ENCODE data around the gene FAT4.
A peak's percentile ranks its signal among the peaks of the same experiment; 100 is the strongest.

FAT4 gene

DNA sequence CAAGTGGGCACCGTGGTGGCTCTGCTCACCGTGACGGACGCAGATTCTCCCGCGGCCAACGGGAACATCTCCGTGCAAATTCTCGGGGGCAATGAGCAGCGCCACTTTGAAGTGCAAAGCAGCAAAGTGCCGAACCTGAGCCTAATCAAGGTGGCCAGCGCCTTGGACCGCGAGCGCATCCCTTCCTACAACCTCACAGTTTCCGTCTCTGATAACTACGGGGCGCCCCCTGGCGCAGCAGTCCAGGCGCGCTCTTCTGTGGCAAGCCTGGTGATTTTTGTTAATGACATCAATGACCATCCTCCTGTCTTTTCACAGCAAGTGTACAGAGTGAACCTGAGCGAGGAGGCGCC lies 2.7 kb downstream of the FAT4 start:
- peak in 2 of 3 experiments; percentile 54 to 70 for DNase-seq

DNA sequence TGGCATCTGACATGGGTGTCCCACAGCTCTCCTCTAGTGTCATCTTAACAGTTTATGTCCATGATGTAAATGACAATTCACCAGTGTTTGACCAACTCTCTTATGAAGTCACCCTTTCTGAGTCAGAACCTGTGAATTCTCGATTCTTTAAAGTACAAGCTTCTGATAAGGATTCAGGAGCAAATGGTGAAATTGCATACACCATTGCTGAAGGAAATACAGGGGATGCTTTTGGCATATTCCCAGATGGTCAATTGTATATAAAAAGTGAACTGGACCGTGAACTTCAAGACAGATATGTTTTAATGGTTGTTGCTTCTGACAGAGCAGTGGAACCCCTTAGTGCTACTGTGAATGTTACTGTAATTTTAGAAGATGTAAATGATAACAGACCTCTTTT lies 4.6 kb downstream of the FAT4 start:
- DNase-seq, result no peak

DNA sequence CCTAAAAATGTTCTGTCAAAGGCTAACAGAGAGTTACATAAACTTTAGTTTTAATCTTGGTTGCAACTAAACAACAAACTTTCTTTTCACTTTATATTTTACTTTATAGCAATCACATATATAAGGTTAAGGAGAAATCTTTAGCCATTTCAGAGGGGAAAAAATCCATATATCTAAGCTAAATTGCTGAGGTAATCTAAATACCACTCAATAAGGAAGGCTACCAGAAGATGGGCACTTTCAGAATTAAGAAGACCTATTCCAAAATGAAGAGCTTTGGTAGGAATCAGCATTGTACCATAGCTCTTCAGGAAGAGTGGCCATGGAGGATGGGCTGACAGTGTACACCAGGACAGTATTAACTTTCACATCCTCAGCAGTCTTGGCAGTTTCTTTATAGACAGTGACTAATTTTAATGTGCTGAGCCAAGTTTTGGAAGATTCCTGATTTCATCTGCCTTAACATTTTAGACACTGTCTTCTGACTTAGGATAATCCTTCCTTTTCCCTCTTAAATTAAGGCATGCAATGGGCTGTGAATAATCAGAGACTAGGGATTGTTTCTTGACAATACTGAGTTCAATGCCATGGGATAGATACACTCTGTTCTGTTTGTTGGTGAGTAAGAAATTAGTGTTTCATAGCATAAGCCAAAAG lies 7.1 kb downstream of the FAT4 start:
- no peak for DNase-seq

DNA sequence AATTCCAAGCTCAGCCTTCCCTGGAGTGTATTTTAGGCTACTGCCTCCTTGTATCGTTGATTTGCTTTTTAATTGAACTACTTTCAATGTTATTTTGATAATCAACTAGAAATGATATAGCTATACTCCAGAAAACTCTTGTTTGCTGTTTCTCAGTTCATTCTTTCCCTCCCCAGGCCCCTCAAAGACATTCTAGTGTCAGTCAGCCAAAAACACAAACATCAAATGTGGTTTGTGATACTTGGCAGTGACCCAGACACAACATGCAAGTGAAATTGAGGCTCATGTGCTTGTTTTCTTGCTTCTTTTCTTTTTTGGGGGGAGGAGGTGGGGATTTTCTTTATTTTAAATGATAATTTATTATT lies 7.6 kb downstream of the FAT4 start:
- no peak for DNase-seq

DNA sequence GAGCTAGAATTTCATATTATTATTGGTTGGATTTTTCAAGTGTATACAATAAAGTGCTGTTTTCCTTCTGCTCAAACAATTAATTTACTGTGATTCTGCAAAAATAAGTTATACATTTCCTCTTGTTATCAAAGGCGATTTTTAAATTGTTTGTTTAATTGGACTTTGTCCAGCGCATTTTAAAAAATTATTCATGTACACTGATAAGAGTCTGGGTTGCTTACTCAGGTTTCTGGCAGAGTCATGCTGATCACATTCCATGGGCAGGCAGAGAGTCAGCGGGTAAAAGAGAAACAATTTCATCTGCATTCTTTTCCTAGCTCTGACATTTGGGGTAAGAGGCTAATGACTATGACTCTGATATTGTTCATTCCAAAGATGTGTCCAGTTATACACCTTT lies 8.9 kb downstream of the FAT4 start:
- no peak for DNase-seq

DNA sequence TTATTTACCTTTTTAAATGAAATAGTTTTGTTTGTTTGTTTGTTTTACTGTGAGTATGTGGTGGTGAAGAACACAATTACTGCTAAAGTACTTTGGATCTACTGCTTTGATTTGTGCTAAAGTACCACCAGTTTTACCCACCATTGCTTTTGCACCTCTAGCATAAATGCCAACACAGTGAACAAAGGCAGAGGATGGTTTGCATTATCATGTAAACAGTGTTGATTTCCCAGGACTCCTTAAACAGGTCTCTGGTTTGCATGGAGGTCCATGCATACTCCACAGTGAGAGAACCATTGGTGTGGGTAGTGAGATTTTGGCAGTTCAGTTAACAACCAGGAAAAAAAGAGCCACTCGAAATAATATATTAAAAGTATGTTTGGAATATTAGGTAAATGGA lies 11.0 kb downstream of the FAT4 start:
- DNase-seq, result no peak

DNA sequence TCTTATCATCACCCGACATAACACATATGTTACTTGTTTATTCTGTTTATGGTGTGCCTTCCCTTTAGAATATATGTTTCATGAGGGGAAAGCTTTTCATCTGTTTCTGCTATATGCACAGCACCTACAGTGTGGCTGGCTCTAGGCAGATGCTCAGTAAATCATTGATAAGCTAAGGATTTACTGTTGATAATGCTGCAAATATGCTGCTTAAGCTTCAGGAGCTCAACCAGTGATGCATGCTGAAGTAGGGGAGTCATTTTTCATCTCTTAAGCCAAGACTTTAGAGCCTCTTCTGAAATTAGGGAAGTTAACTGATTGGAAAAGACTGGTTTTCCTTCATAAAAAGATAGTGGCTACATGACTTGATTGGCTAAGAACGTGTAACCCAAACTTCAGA lies 16.4 kb downstream of the FAT4 start:
- DNase-seq, result no peak

DNA sequence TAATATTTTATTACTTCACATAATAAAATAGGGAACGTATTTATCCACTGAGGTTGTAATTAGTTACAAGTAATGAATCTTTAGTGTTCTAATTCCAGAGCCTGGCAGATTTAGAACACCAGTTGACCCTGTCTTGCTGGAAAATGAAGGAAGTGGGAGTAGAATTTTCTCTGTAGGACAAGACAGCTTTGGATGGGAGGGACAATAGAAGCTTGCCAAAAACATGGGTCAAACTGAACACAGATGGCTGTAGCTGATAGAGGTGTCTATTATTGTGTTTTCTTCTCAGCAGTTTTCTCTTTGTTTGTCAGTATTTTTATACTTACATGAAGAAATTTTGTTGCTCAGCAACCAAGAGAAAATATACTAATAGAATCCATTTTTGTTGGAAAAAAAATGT lies 20.2 kb downstream of the FAT4 start:
- no peak for DNase-seq

DNA sequence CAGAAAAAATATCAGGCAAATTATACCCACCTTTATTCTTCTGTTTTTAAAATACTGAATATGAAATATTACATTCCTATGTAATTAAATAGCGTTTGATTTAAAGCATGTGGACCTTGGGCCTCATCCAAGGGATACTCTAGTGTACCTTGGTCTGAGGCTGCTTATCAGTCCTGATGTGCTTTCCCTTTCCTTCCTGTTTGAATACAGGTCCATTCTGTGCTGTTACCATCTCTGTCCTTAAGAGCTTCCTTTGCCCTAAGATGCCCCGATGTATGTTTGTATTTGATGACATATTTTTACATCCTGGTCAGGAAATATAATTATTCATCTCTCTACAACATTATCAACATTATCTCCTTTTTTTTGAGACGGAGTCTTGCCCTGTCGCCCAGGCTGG lies 24.1 kb downstream of the FAT4 start:
- DNase-seq, result no peak

DNA sequence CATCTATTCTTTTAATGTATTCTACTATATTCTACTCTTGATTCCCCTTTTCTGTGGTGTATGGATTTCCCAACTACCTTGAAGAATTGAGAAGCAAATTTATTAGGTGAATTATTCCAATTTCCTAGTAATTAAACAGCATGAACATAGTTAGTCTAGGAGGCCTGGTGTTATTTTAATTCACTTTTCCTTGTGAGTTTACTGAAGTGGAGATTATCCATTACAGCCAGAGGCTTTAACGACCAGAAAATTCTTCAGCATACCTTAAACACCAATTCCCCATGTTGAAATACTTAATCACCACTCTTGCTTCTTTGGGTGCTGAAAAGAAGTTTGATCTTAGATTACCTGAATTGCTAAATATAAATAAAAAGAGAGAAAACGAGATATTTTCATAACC lies 29.4 kb downstream of the FAT4 start:
- DNase-seq, result no peak

DNA sequence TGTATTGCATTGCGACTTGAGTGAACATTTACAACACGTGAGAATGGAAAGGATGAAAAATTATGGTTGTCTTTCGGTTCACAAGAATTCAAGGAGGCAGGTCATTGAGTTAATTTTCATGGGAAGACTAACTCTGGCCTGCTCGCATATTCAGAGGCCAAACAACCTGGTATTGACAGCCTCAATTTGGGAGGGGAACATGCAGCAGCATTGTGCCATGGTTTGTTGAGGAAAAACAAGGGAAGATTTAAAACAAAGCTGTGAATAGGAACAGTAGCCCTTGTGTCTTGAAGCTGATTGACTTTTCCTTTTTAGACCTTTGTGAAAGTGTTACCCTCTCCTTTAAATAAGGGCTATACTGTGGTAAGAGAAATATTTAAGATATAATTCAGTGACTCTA lies 31.9 kb downstream of the FAT4 start:
- no peak for DNase-seq

DNA sequence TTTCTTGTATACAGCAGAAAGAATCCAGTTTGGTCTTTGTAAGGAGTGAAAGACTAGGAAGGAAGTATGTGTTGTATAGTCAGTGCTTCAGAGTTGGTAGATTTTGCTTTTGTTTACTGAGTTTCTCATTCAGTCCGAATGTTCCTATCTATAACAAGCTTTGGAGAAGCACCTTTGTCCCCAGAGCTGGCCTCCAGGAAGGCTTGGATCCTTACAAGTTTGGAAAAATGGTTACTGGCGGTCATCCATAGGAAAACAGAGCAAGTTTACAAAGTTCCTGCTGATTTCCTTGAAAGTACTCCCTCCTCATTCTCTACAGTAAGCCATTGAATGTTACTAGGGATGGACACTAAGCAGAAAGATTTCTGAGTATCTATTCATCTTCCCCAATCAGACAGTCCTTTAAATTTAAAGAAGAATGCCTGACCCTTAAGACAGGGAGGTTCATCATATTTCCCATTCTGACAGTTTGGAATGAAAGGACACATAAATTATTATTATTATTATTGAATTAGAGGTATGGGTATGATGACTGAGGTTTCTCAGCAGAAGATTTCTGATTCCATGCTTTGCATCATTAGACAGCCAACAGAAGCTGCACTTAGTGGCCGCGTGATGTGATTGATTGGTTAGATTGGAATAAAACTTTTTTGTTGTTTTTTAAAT lies 35.8 kb downstream of the FAT4 start:
- no peak for DNase-seq

DNA sequence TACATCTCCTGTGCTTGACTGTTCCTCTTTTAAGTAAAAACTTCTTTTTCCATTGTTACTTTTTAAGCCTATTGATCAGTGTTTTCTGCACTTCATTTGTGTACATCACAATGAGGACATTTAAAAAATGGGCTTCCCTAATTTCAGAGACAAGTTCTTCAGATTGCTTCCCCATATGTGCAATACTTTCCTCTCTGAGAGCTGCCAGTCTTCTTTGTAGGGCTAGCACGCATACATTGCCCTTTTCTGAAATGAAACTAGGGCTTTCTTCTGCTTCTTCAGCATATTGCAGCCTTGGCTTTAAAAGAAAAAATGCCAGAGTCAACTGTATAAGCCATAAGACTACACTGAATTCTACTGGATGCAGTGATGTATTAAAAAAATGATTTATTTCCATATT lies 37.8 kb downstream of the FAT4 start:
- DNase-seq, result no peak

DNA sequence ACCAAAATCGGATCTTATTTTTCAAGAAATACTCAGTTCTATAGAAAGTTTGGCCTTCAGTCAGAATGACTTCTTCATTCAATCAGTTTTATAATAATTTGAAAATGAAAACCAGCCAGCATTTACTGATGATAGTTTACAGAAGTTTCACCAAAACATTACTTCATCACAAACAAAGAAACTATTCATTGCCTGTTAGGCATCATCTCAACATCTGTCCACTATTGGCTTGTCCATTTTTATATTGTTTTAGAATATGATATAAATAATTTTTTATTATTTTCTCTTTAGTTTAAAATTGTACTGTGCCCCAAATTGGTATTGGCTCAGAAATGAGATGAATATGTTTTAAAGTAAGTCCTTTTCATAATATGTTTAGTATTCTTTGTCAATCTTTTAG lies 38.4 kb downstream of the FAT4 start:
- DNase-seq, result no peak

DNA sequence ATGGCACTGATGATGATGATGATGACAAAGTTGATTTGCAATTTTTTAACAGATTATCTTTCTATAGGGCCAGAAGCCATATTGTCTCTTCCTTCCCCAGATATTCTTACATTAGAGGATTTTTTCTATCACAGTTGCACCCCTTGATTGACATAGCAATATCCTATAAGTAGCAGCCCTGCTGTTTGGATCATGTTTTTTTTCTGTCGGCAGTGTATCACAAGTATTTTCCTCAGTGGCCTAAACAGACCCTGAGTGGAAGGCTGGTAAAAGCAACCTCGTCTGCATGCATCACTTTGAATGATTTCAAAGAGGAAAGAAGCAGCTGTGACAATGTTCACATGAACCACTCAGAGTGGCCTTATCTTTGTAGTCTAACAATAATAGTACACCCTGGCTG lies 41.0 kb downstream of the FAT4 start:
- DNase-seq, result no peak

DNA sequence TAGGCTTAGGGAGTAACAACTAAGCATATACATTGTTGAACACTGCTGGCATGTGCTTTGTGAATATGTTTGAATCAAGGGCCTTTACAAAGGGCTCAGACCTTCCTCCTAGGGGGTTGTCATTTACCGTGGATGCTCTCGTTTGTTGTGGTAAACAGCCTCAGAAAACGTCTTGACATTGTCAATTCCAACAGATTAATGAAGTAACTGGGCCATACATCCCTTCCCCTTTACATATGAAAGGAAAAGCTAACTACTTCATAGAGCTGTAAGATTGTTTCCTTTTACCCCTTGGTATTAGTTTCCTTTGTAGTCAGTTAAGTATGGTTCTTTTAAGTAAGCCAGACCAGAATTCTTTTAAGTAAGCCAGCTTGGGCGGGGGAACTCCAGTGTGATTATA lies 42.9 kb downstream of the FAT4 start:
- no peak for DNase-seq

DNA sequence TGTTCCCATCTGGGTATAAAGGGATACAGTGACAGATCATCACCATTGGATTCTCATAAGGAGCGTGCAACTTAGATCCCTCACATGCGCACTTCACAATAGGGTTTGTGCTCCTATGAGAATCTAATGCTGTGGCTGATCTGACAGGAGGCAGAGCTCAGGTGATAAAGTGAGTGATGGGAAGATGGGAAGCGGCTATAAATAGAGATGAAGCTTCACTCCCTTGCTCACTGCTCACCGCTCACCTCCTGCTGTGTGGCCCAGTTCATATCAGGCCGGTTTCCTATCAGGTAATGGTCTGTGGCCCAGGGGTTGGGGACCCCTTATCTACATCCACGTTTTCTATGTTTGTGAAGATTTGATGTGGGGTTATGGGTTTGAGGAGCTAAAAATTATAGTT lies 43.7 kb downstream of the FAT4 start:
- no peak for DNase-seq

DNA sequence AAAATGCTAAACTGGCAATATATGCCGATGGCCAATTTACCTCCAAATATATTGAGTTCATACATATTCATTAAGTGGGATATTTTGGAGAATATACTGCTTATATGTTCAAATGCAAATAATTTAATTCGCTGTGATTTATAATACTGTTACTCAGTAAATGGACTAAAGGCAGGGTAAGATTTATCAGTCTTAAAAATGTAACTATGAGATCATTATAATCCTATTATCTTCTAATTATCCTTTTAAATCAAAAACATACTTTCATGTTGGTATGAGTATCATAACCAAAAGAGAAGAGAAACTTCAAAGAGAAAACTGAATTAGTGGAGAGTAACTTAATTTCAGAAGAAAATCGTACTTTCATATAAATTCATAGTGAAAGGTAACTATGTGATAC lies 44.6 kb downstream of the FAT4 start:
- DNase-seq, result no peak

DNA sequence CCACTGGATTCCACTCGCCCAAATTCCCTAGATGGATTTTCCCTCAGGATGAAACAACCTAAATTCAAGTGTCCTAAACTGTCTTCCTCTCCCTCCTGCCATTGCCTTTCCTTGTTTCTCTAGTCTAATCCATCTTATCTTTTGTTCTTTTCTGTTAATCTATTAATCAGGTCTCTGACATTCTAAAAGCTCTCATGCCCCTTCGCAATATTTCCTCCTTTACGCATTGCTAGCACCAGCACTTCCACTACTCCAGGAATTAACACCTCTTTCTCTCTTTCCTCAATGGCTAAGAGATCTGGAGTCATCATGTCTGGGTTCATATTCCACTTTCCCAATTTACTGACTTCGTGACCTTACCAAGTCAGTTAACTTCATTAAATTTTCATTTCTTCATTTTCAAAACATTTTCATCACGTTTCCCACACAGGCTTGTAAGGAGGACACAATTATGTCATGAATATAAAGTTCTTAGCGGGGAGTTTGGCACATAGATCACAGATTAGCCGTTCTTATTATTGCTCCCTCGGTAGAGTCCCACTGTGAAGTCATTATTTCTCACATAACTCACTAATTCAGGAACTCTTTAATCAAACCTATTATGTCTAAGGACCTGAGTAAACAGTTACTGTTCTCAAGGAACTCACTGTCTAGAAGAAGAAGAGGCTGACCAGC lies 45.3 kb downstream of the FAT4 start:
- DNase-seq, result peak in 1 of 3 experiments; percentile 70

DNA sequence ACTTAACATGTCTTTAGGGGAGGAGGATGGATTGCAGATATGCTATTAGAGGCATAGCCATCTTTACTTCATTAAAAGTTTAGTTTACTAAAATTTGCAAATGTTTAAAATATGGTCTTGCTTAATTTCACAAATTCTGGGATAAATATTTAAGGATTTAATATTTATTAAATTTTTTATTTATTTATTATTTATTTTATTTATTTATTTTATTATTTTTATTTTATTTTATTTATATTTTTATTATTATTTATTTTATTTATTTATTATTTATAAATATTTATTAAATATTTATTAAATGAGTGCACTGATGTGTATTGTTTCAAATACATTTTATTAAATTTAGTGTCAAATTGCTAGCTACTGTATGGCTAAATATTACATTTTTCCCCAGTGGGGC lies 46.0 kb downstream of the FAT4 start:
- DNase-seq, result no peak

Data from NCI-H1417 (cell line).